ENCODE results near the gene P2RY14.

DNA sequence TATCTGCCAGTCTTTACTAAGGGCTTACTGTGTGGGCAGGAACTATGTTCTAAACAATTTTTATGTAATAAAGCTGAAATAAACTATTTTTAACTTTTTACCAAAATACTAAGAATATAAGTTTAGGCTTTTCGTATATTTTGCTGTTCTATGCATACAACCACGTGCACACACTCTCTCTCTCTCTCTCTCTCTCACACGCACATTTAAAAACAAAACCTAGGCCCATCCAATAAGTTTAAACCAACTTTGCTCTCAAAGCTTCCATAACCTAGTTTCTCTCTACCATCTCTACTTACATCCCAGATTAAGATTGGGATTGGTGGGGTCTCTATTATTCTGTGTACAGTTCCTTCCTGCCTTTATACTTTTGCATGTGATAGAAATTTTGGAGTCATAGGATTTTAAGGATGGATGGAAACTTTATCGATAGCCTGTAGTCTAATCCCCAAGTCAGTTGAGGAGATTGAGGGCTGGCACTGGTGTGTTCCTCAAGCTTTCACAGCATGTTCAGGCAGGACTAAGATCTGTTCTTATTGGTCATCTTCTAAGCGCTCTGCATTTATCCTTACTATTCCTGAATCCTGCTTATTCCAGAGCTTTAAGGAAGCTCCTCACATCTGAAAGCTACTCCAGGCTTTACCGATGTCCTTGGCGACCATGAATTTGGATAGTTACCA is 77.2 kb downstream of the P2RY14 start:
- TF ChIP-seq, protein P1, sequence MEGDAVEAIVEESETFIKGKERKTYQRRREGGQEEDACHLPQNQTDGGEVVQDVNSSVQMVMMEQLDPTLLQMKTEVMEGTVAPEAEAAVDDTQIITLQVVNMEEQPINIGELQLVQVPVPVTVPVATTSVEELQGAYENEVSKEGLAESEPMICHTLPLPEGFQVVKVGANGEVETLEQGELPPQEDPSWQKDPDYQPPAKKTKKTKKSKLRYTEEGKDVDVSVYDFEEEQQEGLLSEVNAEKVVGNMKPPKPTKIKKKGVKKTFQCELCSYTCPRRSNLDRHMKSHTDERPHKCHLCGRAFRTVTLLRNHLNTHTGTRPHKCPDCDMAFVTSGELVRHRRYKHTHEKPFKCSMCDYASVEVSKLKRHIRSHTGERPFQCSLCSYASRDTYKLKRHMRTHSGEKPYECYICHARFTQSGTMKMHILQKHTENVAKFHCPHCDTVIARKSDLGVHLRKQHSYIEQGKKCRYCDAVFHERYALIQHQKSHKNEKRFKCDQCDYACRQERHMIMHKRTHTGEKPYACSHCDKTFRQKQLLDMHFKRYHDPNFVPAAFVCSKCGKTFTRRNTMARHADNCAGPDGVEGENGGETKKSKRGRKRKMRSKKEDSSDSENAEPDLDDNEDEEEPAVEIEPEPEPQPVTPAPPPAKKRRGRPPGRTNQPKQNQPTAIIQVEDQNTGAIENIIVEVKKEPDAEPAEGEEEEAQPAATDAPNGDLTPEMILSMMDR (IDR thresholded peaks at IDR 0.05): no peak
- TF ChIP-seq POLR2A (IDR thresholded peaks at IDR 0.05): no peak
